ENCODE results near the gene IPCEF1. TPM values are rescaled to one million over a fixed set of nuclear protein-coding genes. Genes with fewer than 3 reads are reported as not detected.

The IPCEF1 gene
- total RNA-seq, 1 donor: 0.36 TPM

GRCh38 chr6:154367839-154368695 lies 11.5 kb upstream of the IPCEF1 start:
- no peaks in the 10 kb centered on the region for H3K36me3 ChIP-seq (ENCODE audit: insufficient read depth, low read length)
- TF ChIP-seq CTCF (IDR thresholded peaks at IDR 0.05; ENCODE audit: extremely low read depth, low read depth, low read length): no peak
- no peak for DNase-seq (ENCODE audit: insufficient read length, low spot score, missing footprints)

DNA sequence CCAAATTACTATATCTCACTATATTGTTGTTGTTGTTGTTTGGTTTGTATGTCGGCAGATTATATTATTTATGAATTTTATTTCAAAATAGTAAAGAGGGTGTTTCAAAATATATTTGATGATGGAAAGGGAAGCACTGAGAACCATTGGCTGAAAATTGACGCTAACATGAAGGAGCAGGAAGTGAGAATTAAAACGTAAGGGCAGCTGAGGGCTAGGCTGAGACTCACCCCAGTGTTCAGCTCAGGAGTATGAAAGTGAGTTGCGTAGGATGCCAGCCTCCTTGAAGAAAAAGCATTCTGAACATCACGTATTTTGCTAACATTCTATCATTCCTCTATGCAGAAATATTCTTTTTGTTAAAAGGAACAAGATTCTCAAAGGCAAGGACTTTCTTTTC lies 10.7 kb upstream of the IPCEF1 start:
- Histone ChIP-seq H3K4me3 (ENCODE audit: insufficient read depth, low read length) (no peak overlapping the region), H2AFZ (ENCODE audit: low read length) (no peak overlapping the region), H3K36me3 (ENCODE audit: insufficient read depth, low read length) (no peaks in the 10 kb centered on the region), H3K4me2 (ENCODE audit: insufficient read depth, low read length) (no peak overlapping the region), H3K4me1 (ENCODE audit: insufficient read depth, low read length) (no peaks in the 10 kb centered on the region), H3K27me3 (ENCODE audit: insufficient read depth, low read length) (no peaks in the 10 kb centered on the region), H3K27ac (ENCODE audit: low read depth, low read length) (no peak overlapping the region), H3K9me3 (ENCODE audit: low read depth, low read length) (no peaks in the 10 kb centered on the region), H4K20me1 (ENCODE audit: insufficient read depth, low read length) (no peaks in the 10 kb centered on the region), H3K79me2 (ENCODE audit: insufficient read depth, low read length) (no peaks in the 10 kb centered on the region)
- no peak for DNase-seq (ENCODE audit: insufficient read length, low spot score, missing footprints)
- no peak for TF ChIP-seq CTCF (IDR thresholded peaks at IDR 0.05; ENCODE audit: extremely low read depth, low read depth, low read length)

More at GRCh38 chr6:154367839-154368695, 11.5 kb upstream of the IPCEF1 start:
- Histone ChIP-seq H3K9me3 (ENCODE audit: low read depth, low read length) (no peaks in the 10 kb centered on the region), H3K79me2 (ENCODE audit: insufficient read depth, low read length) (no peaks in the 10 kb centered on the region), H4K20me1 (ENCODE audit: insufficient read depth, low read length) (no peaks in the 10 kb centered on the region), H3K4me2 (ENCODE audit: insufficient read depth, low read length) (no peak overlapping the region), H3K4me1 (ENCODE audit: insufficient read depth, low read length) (no peaks in the 10 kb centered on the region), H3K27me3 (ENCODE audit: insufficient read depth, low read length) (no peaks in the 10 kb centered on the region), H2AFZ (ENCODE audit: low read length) (no peak overlapping the region), H3K4me3 (ENCODE audit: insufficient read depth, low read length) (no peak overlapping the region), H3K27ac (ENCODE audit: low read depth, low read length) (no peak overlapping the region)

- no peaks in the 10 kb centered on the region for H3K9me3 ChIP-seq (ENCODE audit: low read depth, low read length)
- H3K79me2 ChIP-seq (ENCODE audit: insufficient read depth, low read length): no peaks in the 10 kb centered on the region
- no peak for TF ChIP-seq CTCF (IDR thresholded peaks at IDR 0.05; ENCODE audit: extremely low read depth, low read depth, low read length)
- H3K4me3 ChIP-seq (ENCODE audit: insufficient read depth, low read length): no peak overlapping the region
- H3K4me2 ChIP-seq (ENCODE audit: insufficient read depth, low read length): no peak overlapping the region
- no peak for DNase-seq (ENCODE audit: insufficient read length, low spot score, missing footprints)
- H2AFZ ChIP-seq (ENCODE audit: low read length): no peak overlapping the region
- H4K20me1 ChIP-seq (ENCODE audit: insufficient read depth, low read length): no peaks in the 10 kb centered on the region
- no peaks in the 10 kb centered on the region for H3K36me3 ChIP-seq (ENCODE audit: insufficient read depth, low read length)
- H3K4me1 ChIP-seq (ENCODE audit: insufficient read depth, low read length): no peaks in the 10 kb centered on the region
- H3K27me3 ChIP-seq (ENCODE audit: insufficient read depth, low read length): no peaks in the 10 kb centered on the region
- H3K27ac ChIP-seq (ENCODE audit: low read depth, low read length): no peak overlapping the region
Measured at GRCh38 chr6:154363821-154364220, 7.2 kb upstream of the IPCEF1 start.

- H3K4me2 ChIP-seq (ENCODE audit: insufficient read depth, low read length): no peak overlapping the region
- H3K9me3 ChIP-seq (ENCODE audit: low read depth, low read length): no peaks in the 10 kb centered on the region
- no peaks in the 10 kb centered on the region for H3K79me2 ChIP-seq (ENCODE audit: insufficient read depth, low read length)
- DNase-seq (ENCODE audit: insufficient read length, low spot score, missing footprints): no peak
- H4K20me1 ChIP-seq (ENCODE audit: insufficient read depth, low read length): no peaks in the 10 kb centered on the region
- no peaks in the 10 kb centered on the region for H3K4me1 ChIP-seq (ENCODE audit: insufficient read depth, low read length)
- no peaks in the 10 kb centered on the region for H3K27me3 ChIP-seq (ENCODE audit: insufficient read depth, low read length)
- no peaks in the 10 kb centered on the region for H3K36me3 ChIP-seq (ENCODE audit: insufficient read depth, low read length)
- no peak for TF ChIP-seq CTCF (IDR thresholded peaks at IDR 0.05; ENCODE audit: extremely low read depth, low read depth, low read length)
- no peak overlapping the region for H2AFZ ChIP-seq (ENCODE audit: low read length)
- H3K27ac ChIP-seq (ENCODE audit: low read depth, low read length): no peak overlapping the region
- H3K4me3 ChIP-seq (ENCODE audit: insufficient read depth, low read length): no peak overlapping the region
Measured at GRCh38 chr6:154361476-154361875, 4.9 kb upstream of the IPCEF1 start.

All from osteoblast (primary cell).